Neural cell (in vitro differentiated cells): ENCODE results near the gene CHP1.

ENCODE experiments used
- CTCF ChIP-seq: fragments of 450-650 bp; IDR thresholded peaks from 2 replicates; pipeline ENCODE4 v1.5.1; 2014; ENCODE audit warnings: antibody characterized with exemption, mild to moderate bottlenecking, moderate library complexity; ENCODE audit not compliant: poor library complexity, severe bottlenecking
- EZH2 ChIP-seq: fragments of 200-600, 300-800 bp; shearing (Covaris generic), sonication (generic); IDR thresholded peaks from 2 replicates; pipeline ENCODE4 v1.6.1; 2014; ENCODE audit warnings: antibody characterized with exemption, low read length, borderline replicate concordance, mild to moderate bottlenecking; ENCODE audit not compliant: insufficient read depth, poor library complexity, severe bottlenecking
- RAD21 ChIP-seq: fragments of 450-650 bp; conservative IDR thresholded peaks from 2 replicates; pipeline ENCODE4 v1.6.1; 2014; ENCODE audit warnings: antibody characterized with exemption, mild to moderate bottlenecking, moderate library complexity

GRCh38 chr15:41291065-41291631, 60.1 kb downstream of the CHP1 start:
- no peak for TF ChIP-seq EZH2
- TF ChIP-seq RAD21: no peak
- TF ChIP-seq CTCF: no peak
